Measurements from ENCODE around the gene SPAG9. TPM values are rescaled to one million over a fixed set of nuclear protein-coding genes. Genes with fewer than 3 reads are reported as not detected.

The SPAG9 gene, protein sequence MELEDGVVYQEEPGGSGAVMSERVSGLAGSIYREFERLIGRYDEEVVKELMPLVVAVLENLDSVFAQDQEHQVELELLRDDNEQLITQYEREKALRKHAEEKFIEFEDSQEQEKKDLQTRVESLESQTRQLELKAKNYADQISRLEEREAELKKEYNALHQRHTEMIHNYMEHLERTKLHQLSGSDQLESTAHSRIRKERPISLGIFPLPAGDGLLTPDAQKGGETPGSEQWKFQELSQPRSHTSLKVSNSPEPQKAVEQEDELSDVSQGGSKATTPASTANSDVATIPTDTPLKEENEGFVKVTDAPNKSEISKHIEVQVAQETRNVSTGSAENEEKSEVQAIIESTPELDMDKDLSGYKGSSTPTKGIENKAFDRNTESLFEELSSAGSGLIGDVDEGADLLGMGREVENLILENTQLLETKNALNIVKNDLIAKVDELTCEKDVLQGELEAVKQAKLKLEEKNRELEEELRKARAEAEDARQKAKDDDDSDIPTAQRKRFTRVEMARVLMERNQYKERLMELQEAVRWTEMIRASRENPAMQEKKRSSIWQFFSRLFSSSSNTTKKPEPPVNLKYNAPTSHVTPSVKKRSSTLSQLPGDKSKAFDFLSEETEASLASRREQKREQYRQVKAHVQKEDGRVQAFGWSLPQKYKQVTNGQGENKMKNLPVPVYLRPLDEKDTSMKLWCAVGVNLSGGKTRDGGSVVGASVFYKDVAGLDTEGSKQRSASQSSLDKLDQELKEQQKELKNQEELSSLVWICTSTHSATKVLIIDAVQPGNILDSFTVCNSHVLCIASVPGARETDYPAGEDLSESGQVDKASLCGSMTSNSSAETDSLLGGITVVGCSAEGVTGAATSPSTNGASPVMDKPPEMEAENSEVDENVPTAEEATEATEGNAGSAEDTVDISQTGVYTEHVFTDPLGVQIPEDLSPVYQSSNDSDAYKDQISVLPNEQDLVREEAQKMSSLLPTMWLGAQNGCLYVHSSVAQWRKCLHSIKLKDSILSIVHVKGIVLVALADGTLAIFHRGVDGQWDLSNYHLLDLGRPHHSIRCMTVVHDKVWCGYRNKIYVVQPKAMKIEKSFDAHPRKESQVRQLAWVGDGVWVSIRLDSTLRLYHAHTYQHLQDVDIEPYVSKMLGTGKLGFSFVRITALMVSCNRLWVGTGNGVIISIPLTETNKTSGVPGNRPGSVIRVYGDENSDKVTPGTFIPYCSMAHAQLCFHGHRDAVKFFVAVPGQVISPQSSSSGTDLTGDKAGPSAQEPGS (N-terminal part only)
- polyA plus RNA-seq: 189 and 201 TPM in 2 replicates
- polyA minus RNA-seq: 430 and 440 TPM in 2 replicates

GRCh38 chr17:51120739-51121619, at the start of gene SPAG9:
Gene SPAG9 (minus strand): TSS chr17:51120868. CDS start chr17:51120656, 212 bp downstream.
- Histone ChIP-seq H3K36me3 (ENCODE audit: insufficient read depth, low read length) (no peaks in the 10 kb centered on the region), H3K4me3 (ENCODE audit: low read length) (peak within 1 kb of the TSS; percentile 99), H3K4me2 (ENCODE audit: low read length) (peak within 1 kb of the TSS; percentile 91), H3K27me3 (ENCODE audit: insufficient read depth, low read depth, low read length) (no peaks in the 10 kb centered on the region), H3K9me2 (ENCODE audit: insufficient read depth, low read length) (no peaks in the 10 kb centered on the region), H3K9ac (ENCODE audit: low read length) (peak within 1 kb of the TSS; percentile 96), H3K79me2 (replicated peaks; ENCODE audit: insufficient read depth, low read length) (peaks cover 35% of the 10 kb centered on the region), H3F3A (ENCODE audit: insufficient read depth, low read length, poor library complexity, severe bottlenecking) (no peaks in the 10 kb centered on the region), H4K20me1 (ENCODE audit: insufficient read depth) (no peaks in the 10 kb centered on the region), H3K27ac (ENCODE audit: low read length) (peak within 1 kb of the TSS; percentile 97), H3K9me3 (ENCODE audit: low read length) (no peaks in the 10 kb centered on the region), H2AFZ (ENCODE audit: low read depth, low read length) (peak within 1 kb of the TSS; percentile 92)
- TF ChIP-seq TAF1 (IDR thresholded peaks at IDR 0.05; ENCODE audit: low read depth) (no peak), MXI1 (conservative IDR thresholded peaks at IDR 0.05; ENCODE audit: poor library complexity, severe bottlenecking) (peak; percentile 10), RAD21 (conservative IDR thresholded peaks at IDR 0.05) (no peak), POLR2AphosphoS5 (IDR thresholded peaks at IDR 0.05) (peak; percentile 82), EZH2 (IDR thresholded peaks at IDR 0.05; ENCODE audit: borderline replicate concordance, insufficient read depth, low read length, poor library complexity, severe bottlenecking) (no peak), CTCF (IDR thresholded peaks at IDR 0.05; ENCODE audit: poor library complexity, severe bottlenecking) (no peak), SMC3 (conservative IDR thresholded peaks at IDR 0.05; ENCODE audit: poor library complexity) (peak; percentile 40), EP300 (conservative IDR thresholded peaks at IDR 0.05; ENCODE audit: poor library complexity, severe bottlenecking) (peak; percentile 66)
- TF ChIP-seq, protein P1, sequence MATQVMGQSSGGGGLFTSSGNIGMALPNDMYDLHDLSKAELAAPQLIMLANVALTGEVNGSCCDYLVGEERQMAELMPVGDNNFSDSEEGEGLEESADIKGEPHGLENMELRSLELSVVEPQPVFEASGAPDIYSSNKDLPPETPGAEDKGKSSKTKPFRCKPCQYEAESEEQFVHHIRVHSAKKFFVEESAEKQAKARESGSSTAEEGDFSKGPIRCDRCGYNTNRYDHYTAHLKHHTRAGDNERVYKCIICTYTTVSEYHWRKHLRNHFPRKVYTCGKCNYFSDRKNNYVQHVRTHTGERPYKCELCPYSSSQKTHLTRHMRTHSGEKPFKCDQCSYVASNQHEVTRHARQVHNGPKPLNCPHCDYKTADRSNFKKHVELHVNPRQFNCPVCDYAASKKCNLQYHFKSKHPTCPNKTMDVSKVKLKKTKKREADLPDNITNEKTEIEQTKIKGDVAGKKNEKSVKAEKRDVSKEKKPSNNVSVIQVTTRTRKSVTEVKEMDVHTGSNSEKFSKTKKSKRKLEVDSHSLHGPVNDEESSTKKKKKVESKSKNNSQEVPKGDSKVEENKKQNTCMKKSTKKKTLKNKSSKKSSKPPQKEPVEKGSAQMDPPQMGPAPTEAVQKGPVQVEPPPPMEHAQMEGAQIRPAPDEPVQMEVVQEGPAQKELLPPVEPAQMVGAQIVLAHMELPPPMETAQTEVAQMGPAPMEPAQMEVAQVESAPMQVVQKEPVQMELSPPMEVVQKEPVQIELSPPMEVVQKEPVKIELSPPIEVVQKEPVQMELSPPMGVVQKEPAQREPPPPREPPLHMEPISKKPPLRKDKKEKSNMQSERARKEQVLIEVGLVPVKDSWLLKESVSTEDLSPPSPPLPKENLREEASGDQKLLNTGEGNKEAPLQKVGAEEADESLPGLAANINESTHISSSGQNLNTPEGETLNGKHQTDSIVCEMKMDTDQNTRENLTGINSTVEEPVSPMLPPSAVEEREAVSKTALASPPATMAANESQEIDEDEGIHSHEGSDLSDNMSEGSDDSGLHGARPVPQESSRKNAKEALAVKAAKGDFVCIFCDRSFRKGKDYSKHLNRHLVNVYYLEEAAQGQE (IDR thresholded peaks at IDR 0.05; ENCODE audit: borderline replicate concordance): peak; percentile 57

All from neural cell (in vitro differentiated cells).